HepG2 (cell line): ENCODE measurements around the gene CFTR.

ENCODE experiments used
- ATRX ChIP-seq: sonication (generic); formaldehyde crosslinking; IDR thresholded peaks from 2 replicates; pipeline ENCODE4 v1.4.0; 2020; ENCODE audit warnings: missing genetic modification reagents, borderline replicate concordance
- CTCF ChIP-seq: sonication (generic); formaldehyde crosslinking; IDR thresholded peaks from 2 replicates; pipeline ENCODE4 v1.5.0; 2020; ENCODE audit warnings: mild to moderate bottlenecking, missing genetic modification reagents, moderate library complexity
- ETV6 ChIP-seq: sonication (generic); formaldehyde crosslinking; conservative IDR thresholded peaks from 2 replicates; pipeline ENCODE4 v1.4.0; 2020; ENCODE audit warnings: missing genetic modification reagents
- JDP2 ChIP-seq: sonication (generic); formaldehyde crosslinking; IDR thresholded peaks from 2 replicates; pipeline ENCODE4 v1.8.1; 2022; ENCODE audit warnings: missing genetic modification reagents, borderline replicate concordance
- KDM2A ChIP-seq: sonication (generic); formaldehyde crosslinking; IDR thresholded peaks from 2 replicates; pipeline ENCODE4 v1.4.0; 2020; ENCODE audit warnings: low read depth, missing genetic modification reagents, borderline replicate concordance
- MXD4 ChIP-seq: IDR thresholded peaks from 2 replicates; pipeline ENCODE4 v1.6.1; 2016; ENCODE audit warnings: mild to moderate bottlenecking, missing biosample characterization, missing genetic modification reagents
- RXRA ChIP-seq: sonication (generic); formaldehyde crosslinking; IDR thresholded peaks from 2 replicates; pipeline ENCODE4 v1.5.1; 2020; ENCODE audit warnings: missing genetic modification reagents
- ZBTB33 ChIP-seq: sonication (generic); formaldehyde crosslinking; IDR thresholded peaks from 2 replicates; pipeline ENCODE4 v1.4.0; 2020; ENCODE audit warnings: missing genetic modification reagents

- TF ChIP-seq RXRA (CRISPR knock-in tag) (no peak), JDP2 (CRISPR knock-in tag) (no peak), KDM2A (CRISPR knock-in tag) (no peak), ATRX (CRISPR knock-in tag) (no peak), ETV6 (CRISPR knock-in tag) (no peak), CTCF (CRISPR knock-in tag) (no peak), ZBTB33 (CRISPR knock-in tag) (no peak), MXD4 (CRISPR knock-in tag) (no peak)
Measured at GRCh38 chr7:117472335-117472734, 7.5 kb upstream of the CFTR start.
